Breast epithelium (tissue), 4 donors: Measurements from ENCODE around the gene SHC3. TPM values are rescaled to one million over a fixed set of nuclear protein-coding genes. Genes with fewer than 3 reads are reported as not detected.

Source experiments
- DNase-seq, 2 donors: peaks; one replicate each; pipeline ENCODE4 v3.0.0-alpha.2; 2019; ENCODE audit warnings: low spot score in 2 of 2
- H3K27ac ChIP-seq, 2 donors: fragments of 200-600 bp; sonication (generic) in 1 of 2; one replicate each; pipeline ENCODE4 v1.5.1; 2016 to 2019; ENCODE audit warnings: mild to moderate bottlenecking in 1 of 2
- H3K27me3 ChIP-seq, 2 donors: fragments of 200-600 bp; sonication (generic) in 1 of 2; one replicate each; pipeline versions ENCODE4 v1.5.1 to v1.6.0; 2017 to 2019; ENCODE audit warnings: control low read depth in 1 of 2, mild to moderate bottlenecking in 1 of 2
- H3K36me3 ChIP-seq: fragments of 200-600 bp; one replicate; pipeline ENCODE4 v1.5.1; 2019
- H3K4me1 ChIP-seq, 2 donors: fragments of 200-600 bp; sonication (generic); one replicate each; pipeline ENCODE4 v1.5.1; 2016 to 2019; ENCODE audit warnings: control low read depth in 1 of 2
- H3K4me3 ChIP-seq, 3 donors: fragments of 200-600 bp; sonication (generic); 1 replicate in 2 of 3; 2 replicates in 1 of 3; pipeline ENCODE4 v1.5.1; 2016 to 2019; ENCODE audit warnings: mild to moderate bottlenecking in 3 of 3, moderate library complexity in 2 of 3
- H3K9me3 ChIP-seq, 2 donors: fragments of 200-600 bp; sonication (generic) in 1 of 2; one replicate each; pipeline ENCODE4 v1.5.1; 2016 to 2019; ENCODE audit warnings: control low read depth in 1 of 2
- CTCF ChIP-seq, 3 donors: fragments of 450-650 bp; IDR thresholded peaks; one replicate each; pipeline ENCODE4 v1.5.1; 2016 to 2017; ENCODE audit warnings: antibody characterized with exemption in 3 of 3, mild to moderate bottlenecking in 3 of 3, moderate library complexity in 3 of 3
- POLR2A ChIP-seq: fragments of 450-650 bp; IDR thresholded peaks from one replicate; pipeline ENCODE4 v1.6.1; 2016; ENCODE audit warnings: antibody characterized with exemption, mild to moderate bottlenecking, moderate library complexity
- POLR2AphosphoS5 ChIP-seq, 3 donors: sonication (generic); formaldehyde crosslinking; IDR thresholded peaks; one replicate each; pipeline ENCODE4 v1.6.1; 2017; ENCODE audit warnings: antibody characterized with exemption in 3 of 3
- intact Hi-C: fragments of 100-400 bp; cut with DNase I; formaldehyde crosslinking; loops from one replicate; pipeline ENCODE4 v1.15.1; 2023; ENCODE audit warnings: low total_unique reads
- total RNA-seq, 3 donors: library from RNA; depleted of rRNA; stranded (reverse); fragments of >200 nt; gene quantifications; one replicate each; pipeline ENCODE4 v1.1.0, GENCODE V29; 2016

SHC3 gene
- total RNA-seq, 3 donors from 2014 or later: 1.0 to 6.7 (median 2.3) TPM

GRCh38 chr9:88957526-88957925 is 221.1 kb downstream of the SHC3 start:
- no peaks in the 10 kb centered on the region for H3K4me1 ChIP-seq
- intact Hi-C loops: no loop called here

More at GRCh38 chr9:88957526-88957925, 221.1 kb downstream of the SHC3 start:
- H3K27me3 ChIP-seq: no peaks in the 10 kb centered on the region
- DNase-seq: no peak
- no peak overlapping the region for H3K27ac ChIP-seq
- TF ChIP-seq POLR2AphosphoS5 (IDR thresholded peaks at IDR 0.05) (no peak), POLR2A (no peak), CTCF (IDR thresholded peaks at IDR 0.05) (no peak)
- no peaks in the 10 kb centered on the region for H3K9me3 ChIP-seq
- H3K4me3 ChIP-seq: no peak overlapping the region
- no peaks in the 10 kb centered on the region for H3K36me3 ChIP-seq

Other genes with a start within 250 kb of the SHC3 start
- 10 to 100 TPM; 16.6 to 27.7 (median 18.7) TPM for gene S1PR3, start 187.3 kb downstream of the SHC3 start, total RNA-seq
- gene CKS2, start 132.4 kb upstream of the SHC3 start, total RNA-seq: 10 to 100 TPM; 18.2 to 32.4 (median 21.7) TPM
- 10 to 100 TPM; 40.5 to 84.7 (median 76.0) TPM for gene SECISBP2, start 139.7 kb upstream of the SHC3 start, total RNA-seq